HG03159 (cell line): ENCODE measurements around the gene YAP1.

ENCODE experiments used
- ATAC-seq: cut with Tn5 transposase; IDR thresholded peaks from one replicate; pipeline ENCODE4 v1.9.1; 2021; ENCODE audit warnings: mild to moderate bottlenecking, moderate library complexity; ENCODE audit not compliant: unreplicated experiment

The YAP1 gene

DNA sequence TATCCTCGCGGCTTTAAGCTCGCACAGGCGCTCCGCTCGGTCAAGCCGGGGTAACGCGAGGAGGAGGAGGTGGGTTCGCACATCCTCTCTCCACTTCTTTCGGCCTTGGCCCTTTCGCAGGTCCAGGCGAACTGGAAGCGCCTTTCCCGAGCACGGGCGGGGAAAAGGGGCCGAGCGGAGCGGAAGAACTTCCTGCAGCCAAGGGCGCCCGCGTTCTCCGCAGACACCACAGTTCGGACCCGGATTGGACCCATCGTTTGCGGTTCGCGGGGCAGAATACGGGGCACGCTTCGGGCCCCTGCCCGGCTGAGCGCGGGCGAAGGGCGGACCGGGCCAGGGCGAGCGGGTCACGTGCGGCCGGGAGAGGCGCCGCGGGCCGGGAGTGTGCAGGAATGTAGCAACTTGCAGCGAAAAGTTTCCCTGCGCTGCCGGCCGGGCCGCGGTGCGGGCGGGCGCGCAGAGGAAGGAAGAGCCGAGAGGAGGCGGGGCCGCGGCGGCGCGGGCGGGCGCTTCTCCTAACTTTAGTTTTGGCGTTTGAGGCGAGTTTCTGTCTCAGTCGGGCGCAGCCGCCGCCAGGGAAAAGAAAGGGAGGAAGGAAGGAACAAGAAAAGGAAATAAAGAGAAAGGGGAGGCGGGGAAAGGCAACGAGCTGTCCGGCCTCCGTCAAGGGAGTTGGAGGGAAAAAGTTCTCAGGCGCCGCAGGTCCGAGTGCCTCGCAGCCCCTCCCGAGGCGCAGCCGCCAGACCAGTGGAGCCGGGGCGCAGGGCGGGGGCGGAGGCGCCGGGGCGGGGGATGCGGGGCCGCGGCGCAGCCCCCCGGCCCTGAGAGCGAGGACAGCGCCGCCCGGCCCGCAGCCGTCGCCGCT is at the start of gene YAP1:
Gene YAP1, plus strand, starts transcription at position 552 of the 865 bp plus-strand sequence. CDS start 402 bp downstream, outside the sequence.
- ATAC-seq, result peak; percentile 80

DNA sequence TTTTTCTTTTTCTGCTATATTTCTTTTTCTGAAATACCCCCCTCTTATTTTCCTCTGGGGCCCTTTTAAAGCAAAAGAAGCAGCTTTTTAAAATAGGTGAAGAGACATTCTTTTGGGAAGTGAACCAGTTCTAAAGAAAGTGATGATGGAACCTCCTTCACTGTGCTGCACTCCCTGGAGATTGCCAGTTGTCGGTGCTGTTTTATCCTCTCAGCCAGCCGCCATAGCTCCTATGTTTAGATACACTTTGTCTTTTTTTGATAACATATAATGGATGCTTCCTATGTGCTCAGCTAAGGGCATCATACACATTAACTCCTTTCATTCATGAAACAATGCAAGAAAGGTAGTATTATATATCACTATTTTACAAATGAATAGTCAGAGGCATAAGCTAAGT is 49.0 kb upstream of the YAP1 start:
- ATAC-seq, result no peak

DNA sequence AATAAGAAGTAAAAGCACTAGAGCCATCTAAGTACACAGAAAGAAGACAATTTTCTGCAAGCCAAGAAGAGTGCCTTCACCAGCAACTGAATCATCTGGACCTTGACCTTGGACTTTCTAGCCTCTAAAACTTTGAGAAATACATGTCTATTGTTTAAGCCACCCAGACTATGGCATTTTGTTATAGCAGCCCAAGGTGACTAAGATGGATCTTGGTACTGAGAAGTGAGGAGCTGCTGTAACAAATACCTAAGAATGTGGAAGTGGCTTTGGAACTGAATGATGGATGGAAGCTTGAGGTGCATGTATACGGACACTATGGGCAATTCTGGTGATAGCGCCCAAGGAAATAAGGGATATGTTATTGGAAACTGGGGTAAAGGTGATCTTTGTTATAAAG is 48.1 kb upstream of the YAP1 start:
- ATAC-seq, result no peak

DNA sequence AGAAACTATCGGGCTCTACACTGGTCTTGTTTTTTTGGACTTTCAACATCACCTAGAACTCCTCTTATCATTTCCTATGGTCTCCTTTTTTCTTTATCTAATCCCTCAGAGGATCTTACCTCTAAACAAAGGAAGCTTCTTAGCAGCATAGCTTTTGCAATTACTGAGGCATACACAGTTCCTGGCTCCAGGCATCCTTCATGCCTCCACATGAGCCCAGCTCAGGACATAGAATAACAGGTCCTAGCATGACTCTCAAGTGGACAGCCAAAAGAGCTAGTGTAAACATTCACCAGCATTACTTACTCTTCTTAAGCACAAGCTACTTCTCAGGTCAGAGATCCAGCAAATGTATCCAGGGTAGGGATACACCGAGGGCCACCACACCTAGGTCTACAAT is 45.9 kb upstream of the YAP1 start:
- ATAC-seq, result no peak

DNA sequence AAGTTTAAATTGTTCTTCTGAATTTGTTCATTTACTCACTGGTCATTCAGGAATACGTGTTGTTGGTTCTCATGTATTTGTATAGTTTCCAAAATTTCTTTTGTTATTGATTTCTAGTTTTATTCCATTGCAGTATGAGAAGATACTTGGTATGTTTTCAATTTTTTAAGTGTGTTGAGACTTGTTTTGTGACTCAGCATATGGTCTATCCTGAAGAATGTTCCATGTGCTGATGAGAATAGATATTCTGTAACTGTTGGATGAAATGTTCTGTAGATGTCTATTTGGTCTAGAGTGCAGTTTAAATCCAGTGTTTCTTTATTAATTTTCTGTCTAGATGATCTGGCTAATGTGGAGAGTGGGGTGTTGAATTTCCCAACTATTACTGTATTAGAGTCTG is 39.5 kb upstream of the YAP1 start:
- ATAC-seq, result no peak

DNA sequence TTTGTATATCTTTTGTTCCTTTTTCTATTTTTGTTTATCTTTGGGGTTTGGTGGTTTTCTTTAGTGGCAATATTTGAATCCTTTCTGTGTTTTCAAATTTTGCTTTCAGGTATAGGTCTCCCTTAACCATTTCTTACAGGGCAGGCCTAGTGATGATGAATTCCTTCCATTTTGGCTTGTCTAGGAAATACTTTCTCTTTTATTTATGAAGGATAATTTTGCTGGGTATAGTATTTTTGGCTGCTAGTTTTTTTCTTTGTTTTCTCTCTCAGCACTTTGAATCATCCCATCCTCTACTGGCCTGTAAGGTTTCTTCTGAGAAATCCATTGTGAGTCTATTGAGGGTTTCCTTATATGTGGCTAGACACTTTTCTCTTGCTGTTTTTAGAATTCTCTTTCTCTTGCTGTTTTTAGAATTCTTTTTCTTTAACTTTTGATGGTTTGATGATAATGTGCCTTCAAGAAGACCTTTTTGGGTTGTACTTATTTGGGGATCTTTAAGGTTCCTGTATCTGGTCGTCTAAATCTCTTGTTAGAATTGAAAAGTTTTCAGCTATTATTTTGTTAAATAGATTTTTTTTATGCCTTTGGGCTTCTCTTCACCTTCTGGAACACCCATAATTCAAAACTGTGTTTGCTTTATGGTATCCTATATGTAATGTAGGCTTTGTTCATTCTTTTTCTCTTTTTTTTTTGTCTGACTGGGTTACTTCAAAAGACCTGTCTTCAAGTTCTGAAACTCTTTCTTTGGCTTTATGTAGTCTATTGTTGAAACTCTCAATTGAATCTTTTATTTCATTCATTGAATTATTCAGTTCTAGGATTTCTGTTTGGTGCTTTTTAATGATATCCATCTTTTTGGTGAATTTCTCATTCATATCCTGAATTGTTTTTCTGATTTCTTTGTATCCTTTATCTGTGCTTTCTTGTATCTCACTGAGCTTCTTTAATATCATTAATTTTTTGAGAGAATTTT is 38.5 kb upstream of the YAP1 start:
- ATAC-seq, result no peak

DNA sequence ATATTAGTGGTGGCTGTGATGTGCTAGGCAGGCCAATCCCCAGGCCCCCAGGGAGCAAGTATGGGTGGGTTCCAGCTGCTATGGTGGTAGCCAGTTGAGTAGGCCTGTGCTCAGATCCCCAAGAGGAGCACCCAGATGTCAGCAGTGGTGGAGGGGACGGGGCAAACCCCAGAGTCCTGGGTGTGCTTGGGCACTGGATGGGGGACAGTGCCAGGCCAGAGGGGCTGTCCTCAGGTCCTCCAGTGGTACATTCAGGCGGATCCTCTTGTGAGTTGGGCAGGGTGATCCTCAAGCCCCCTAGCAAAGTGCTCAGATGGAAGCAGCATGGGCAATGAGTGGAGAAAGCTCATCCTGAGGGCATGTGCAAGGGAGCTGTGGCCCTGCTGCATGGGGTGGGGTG is 37.0 kb upstream of the YAP1 start:
- ATAC-seq, result no peak

DNA sequence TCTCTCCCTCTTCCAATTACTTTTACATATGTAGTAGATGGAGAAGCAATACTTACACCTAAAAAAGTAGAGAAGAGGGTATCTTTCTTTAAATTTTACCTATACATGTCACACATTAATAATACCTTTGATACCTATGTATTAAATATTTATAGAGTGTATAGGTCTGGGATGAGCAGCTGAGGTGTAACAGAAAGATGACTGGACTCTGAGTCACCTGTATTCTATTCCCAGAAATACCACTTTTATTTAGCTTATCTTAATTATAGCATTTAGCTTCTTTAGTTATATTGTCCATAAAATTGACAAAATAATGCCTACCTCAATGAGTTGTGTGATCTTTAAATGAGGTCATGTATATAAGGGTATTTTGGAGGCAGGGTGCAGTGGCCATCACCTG is 30.6 kb upstream of the YAP1 start:
- no peak for ATAC-seq

DNA sequence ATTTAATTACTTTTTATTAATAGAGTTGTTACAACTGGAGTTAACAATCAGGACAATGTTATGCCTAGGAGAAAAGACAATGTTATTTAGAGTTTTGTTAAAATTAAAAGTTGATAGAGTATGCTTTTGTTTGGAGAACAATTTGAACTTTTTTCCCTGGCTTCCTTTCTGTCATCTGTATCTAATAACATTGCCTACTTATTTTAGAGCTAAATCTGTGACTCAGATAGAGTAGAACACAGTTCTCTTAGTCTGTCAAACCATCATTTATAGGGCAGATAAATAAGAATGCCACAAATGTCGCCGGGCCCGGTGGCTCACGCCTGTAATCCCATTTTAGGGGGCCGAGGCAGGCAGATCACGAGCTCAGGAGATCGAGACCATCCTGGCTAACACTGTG is 28.9 kb upstream of the YAP1 start:
- no peak for ATAC-seq

DNA sequence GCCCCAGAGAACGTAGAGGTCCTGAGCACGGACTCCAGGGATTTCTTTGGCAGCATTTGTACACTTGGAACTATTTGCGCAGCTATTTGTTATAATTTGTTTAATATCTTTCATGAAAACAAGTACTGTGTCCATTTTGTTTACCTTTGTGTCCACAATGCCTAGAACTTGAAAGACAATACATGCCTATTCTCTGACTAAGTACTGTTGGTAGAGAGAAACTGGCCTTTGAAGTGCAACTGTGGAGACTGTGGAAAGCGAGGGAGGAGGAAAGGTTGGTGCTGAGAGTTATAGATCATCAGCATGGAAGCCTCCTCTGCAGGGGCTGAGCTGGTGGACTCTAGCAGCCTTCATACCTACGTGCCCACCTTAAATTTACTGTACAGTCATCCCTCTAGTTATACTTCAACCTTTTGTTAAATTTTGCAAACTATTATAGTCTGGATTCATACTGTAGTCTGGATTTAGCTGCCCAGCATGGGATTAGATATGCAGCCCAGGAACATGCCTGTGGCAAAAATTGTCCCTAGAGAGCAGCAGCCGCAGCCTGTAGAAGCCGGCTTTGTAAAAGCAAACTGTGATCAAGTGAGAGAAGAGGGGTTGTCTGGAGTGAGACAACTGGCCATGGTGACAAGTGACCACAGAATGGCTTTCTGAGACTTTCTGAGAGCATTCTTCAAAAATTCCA is 24.2 kb upstream of the YAP1 start:
- ATAC-seq, result no peak

DNA sequence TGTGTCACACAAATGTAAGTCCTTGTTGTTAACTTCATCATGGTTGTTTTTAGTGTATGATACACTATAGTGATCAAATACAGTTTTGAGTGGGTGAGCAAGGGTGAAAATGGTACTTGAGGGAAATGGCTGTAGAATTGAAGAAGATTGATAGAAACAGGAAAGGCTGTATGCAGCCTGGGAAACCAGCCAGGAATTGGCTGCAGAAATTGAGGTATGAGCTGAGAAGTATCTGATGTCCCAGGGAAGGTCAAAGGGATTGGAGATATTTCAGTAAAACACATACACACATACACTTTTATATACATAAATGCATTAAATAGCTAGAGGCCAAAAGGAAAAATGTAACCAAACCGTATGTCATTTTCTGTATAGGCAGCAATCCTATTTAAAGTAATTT is 13.1 kb upstream of the YAP1 start:
- ATAC-seq, result no peak

DNA sequence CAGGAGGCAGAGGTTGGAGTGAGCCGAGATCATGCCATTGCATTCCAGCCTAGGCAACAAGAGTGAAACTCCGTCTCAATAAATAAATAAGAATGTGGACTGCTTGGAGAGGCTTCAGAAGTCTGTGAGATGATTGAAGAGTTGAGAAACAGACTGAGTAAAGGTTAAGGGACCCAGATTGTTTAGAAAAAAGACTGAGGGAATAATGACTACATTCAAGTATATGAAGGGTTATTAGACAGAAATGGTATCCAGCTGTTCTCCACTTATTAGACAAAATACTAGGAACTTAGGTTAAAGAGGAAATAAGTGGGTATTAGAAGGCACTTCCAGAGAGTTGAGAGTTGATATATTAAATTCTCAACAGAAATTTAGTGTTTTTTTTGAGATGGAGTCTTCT is 10.5 kb upstream of the YAP1 start:
- ATAC-seq, result no peak

DNA sequence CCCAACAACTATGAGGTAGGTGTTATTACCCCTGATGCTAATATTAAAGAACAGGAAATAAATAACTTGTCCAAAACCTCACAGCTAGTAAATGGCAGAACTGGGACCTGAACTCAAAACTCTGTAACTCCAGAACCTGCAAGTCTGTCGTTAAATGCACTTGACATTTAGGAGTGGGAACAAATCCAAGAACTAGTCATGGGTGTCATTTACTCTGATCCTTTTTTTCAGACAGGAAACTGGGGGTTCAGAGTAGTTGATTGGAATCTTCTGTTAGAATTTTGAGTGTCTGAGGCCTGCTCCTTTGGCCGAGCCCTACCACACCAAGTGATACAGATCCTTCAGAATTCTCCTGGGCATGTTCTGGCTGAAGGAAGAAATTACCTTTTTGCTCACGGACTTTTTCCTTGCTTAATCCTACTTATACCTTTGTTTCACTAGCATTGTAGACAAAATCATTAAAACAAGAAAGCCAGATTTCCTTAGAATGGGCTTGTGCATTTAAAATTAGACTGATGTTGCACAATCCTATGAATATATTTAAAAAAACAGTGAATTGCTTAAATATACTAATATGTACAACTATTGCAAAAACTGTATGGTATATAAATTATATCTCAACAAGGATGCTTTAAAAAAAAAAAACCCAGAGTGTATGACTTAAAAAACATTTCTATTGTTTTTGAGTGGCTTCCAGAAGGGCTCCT is 1.4 kb upstream of the YAP1 start:
- no peak for ATAC-seq

DNA sequence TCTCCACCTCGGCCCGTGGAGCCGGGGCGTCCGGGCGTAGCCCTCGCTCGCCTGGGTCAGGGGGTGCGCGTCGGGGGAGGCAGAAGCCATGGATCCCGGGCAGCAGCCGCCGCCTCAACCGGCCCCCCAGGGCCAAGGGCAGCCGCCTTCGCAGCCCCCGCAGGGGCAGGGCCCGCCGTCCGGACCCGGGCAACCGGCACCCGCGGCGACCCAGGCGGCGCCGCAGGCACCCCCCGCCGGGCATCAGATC is 439 bp downstream of the YAP1 start:
- ATAC-seq, result peak; percentile 42

DNA sequence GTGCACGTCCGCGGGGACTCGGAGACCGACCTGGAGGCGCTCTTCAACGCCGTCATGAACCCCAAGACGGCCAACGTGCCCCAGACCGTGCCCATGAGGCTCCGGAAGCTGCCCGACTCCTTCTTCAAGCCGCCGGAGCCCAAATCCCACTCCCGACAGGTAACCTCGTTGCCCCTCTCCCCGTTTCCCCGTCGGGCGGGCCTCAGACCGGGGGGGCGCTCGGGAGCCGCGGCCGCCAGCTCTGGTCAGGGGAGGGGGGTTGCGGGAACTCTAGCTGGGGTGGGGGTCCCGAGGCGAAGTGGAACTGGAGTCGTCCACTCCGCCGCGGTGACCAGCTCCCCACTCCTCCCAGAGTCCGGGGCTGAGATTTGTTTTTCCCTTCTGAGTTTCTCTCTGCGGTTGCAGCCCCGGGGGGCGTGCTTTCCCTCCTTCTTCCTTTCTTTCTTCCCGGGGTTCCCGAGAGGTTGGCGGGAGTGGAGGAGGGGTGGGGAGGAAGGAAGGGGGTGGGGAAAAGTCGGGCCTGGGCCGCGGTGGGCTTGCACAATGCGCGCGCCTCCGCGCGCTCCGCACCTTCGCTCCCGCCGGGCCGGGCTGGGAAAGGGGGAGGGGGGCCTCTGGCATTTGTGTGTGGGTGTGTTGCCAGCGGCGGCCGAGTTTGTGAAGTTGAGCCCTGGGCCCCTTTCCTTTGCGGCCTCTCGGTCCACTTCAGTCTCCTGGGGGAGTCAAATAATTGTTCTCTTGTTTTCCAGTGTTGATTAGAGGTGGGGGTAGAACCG is 952 bp downstream of the YAP1 start:
- ATAC-seq, result no peak

DNA sequence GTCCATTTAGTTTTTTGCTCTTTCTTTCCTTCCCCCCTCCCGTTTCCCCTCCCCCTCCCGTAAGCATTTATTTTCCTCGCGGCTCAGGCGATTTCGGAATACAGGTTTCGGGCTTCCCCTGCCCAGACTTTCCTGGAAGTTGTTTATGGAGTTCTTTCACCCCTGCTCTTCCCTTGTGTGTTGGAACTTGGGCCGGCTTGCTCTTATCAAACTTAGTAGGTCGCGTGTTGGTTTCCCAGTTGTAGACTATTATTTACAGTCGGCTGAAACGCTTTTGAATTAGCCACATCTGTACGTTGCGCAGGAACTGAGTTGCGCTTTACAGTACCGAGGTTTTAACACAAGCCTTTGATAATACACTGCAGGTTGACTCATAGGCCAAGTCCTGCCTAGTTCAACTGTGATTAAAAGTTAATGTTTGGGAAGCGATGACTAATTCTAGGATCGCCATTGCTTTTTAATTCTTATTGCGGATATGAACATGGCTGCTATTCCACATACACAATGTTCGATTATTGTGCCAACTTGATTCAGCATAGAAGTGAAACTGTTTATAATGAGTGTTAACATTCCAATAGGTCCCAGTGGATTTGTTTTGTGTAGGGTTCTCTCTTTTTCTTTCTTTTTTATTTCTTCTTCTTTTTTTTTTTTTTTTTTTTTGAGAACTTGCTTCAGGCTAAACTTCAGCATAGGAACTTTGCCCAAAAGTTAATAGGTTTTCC is 1.7 kb downstream of the YAP1 start:
- no peak for ATAC-seq

DNA sequence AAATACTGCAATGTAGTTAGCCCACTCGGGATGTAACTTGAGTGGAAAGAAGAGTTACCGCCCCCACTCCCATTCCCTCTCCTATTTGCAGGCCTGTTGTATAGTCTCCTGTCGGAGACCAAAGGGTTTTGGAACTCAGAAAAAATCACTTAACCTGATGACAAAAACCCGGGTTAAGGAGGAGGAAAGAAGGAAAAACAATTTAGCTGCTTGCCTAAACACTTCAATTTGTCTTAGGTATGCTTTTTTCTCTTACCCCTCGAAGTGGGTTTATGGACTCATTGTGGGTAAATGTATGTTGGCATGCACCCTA is 2.2 kb downstream of the YAP1 start:
- ATAC-seq, result no peak

DNA sequence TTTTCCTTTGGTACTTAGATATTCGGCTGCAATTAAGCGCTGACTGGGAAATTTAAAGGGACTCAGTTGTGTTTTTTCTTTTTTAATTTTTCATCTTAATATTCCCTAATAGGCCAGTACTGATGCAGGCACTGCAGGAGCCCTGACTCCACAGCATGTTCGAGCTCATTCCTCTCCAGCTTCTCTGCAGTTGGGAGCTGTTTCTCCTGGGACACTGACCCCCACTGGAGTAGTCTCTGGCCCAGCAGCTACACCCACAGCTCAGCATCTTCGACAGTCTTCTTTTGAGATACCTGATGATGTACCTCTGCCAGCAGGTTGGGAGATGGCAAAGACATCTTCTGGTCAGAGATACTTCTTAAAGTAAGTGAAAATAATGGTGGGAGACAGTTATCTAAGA is 3.8 kb downstream of the YAP1 start:
- ATAC-seq, result no peak

DNA sequence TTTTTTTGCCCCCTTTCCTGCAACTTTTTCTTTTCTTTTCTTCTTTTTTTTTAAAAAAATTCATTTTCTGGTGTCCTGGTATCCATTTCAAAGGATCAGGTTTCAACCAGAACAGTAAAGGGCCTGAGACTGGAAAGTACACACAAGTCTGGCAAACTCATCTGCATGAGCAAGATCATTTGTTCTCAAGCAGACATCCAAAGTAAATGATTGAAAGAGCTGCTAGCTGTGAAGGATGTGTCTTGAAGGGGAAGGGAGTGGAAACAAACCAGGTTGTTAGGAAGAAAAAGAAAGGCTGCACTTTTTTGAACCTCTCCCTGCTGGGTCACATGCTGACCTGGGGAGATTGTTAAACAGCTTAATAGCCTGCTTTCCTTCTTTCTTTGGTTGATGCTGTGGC is 5.3 kb downstream of the YAP1 start:
- no peak for ATAC-seq
